ENCODE results near the gene NLRP1. TPM values are rescaled to one million over a fixed set of nuclear protein-coding genes. Genes with fewer than 3 reads are reported as not detected.

The NLRP1 gene
- total RNA-seq, 2 experiments from 2014 or later = 18.7 to 24.6 TPM

- Histone ChIP-seq H3K4me3 (ENCODE audit: low read depth, low read length, poor library complexity, severe bottlenecking) (no peak overlapping the region), H4K20me1 (ENCODE audit: insufficient read depth, low read length) (no peaks in the 10 kb centered on the region), H3K9me2 (ENCODE audit: insufficient read depth, low read length) (no peaks in the 10 kb centered on the region), H3K9me3 (ENCODE audit: low read length) (no peaks in the 10 kb centered on the region), H2AFZ (ENCODE audit: low read length) (no peak overlapping the region), H3K4me1 (ENCODE audit: insufficient read depth, low read length, poor library complexity, severe bottlenecking) (no peaks in the 10 kb centered on the region), H3K27ac (ENCODE audit: low read depth, low read length, poor library complexity, severe bottlenecking) (no peak overlapping the region), H3K79me2 (ENCODE audit: insufficient read depth, low read depth, low read length) (no peaks in the 10 kb centered on the region), H3K4me2 (ENCODE audit: low read length) (no peak overlapping the region), H3K36me3 (ENCODE audit: insufficient read depth, low read length) (no peaks in the 10 kb centered on the region)
- TF ChIP-seq EZH2phosphoT487 (IDR thresholded peaks at IDR 0.05; ENCODE audit: borderline replicate concordance, low read depth, low read length) (no peak), CTCF (conservative IDR thresholded peaks at IDR 0.05; ENCODE audit: low read length) (no peak)
- no peak for DNase-seq (ENCODE audit: low spot score)
- ChIA-PET CTCF (ENCODE audit: unreplicated experiment) (no interaction called here), POLR2A (no interaction called here)
- no TSS peak for BruUV-seq (replicated peaks)
- intact Hi-C loops (cut with micrococcal nuclease; ENCODE audit: unreplicated experiment) = no loop called here
Observed at GRCh38 chr17:5533486-5534315, 50.6 kb downstream of the NLRP1 start.

DNA sequence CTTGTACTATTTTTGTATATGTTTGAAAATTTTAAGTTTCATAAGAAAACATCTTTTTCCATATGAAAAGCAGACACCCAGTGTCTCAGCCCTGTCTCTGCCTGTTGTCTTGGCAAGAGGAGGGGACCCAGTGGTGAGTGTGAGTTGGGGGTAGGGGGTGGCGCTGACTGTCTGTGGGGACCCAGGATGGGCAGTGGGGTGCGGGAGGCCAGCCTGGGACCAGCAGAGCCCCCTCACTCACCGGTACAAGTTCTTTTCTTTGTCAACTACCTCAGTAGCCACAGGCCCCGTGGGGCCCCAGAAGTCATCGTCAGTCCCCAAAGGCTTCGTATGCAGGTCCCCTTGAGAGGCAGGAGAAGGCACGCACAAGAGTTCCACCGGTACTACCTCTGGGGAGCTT, 51.7 kb downstream of the NLRP1 start:
- Histone ChIP-seq H3K79me2 (ENCODE audit: insufficient read depth, low read depth, low read length) (no peaks in the 10 kb centered on the region), H3K36me3 (ENCODE audit: insufficient read depth, low read length) (no peaks in the 10 kb centered on the region), H3K4me3 (ENCODE audit: low read depth, low read length, poor library complexity, severe bottlenecking) (no peak overlapping the region), H3K4me2 (ENCODE audit: low read length) (no peak overlapping the region), H2AFZ (ENCODE audit: low read length) (no peak overlapping the region), H3K27ac (ENCODE audit: low read depth, low read length, poor library complexity, severe bottlenecking) (no peak overlapping the region), H3K9me2 (ENCODE audit: insufficient read depth, low read length) (no peaks in the 10 kb centered on the region), H3K4me1 (ENCODE audit: insufficient read depth, low read length, poor library complexity, severe bottlenecking) (no peaks in the 10 kb centered on the region), H3K9me3 (ENCODE audit: low read length) (no peaks in the 10 kb centered on the region), H4K20me1 (ENCODE audit: insufficient read depth, low read length) (no peaks in the 10 kb centered on the region)
- ChIA-PET POLR2A (interaction anchor here (0.7 kb wide), 1 partner anchor 1492 kb away, joined by 3 read pairs; no protein-coding TSS in a partner anchor), CTCF (ENCODE audit: unreplicated experiment) (no interaction called here)
- intact Hi-C loops (cut with micrococcal nuclease; ENCODE audit: unreplicated experiment) = no loop called here
- TF ChIP-seq EZH2phosphoT487 (IDR thresholded peaks at IDR 0.05; ENCODE audit: borderline replicate concordance, low read depth, low read length) (no peak), CTCF (conservative IDR thresholded peaks at IDR 0.05; ENCODE audit: low read length) (no peak)
- no peak for DNase-seq (ENCODE audit: low spot score)
- no TSS peak for BruUV-seq (replicated peaks)

GRCh38 chr17:5531085-5531418, 53.3 kb downstream of the NLRP1 start:
- no peaks in the 10 kb centered on the region for H3K9me2 ChIP-seq (ENCODE audit: insufficient read depth, low read length)
- no TSS peak for BruUV-seq (replicated peaks)
- H2AFZ ChIP-seq (ENCODE audit: low read length) = no peak overlapping the region
- H3K27ac ChIP-seq (ENCODE audit: low read depth, low read length, poor library complexity, severe bottlenecking) = no peak overlapping the region
- no peak for TF ChIP-seq EZH2phosphoT487 (IDR thresholded peaks at IDR 0.05; ENCODE audit: borderline replicate concordance, low read depth, low read length)
- no peak for TF ChIP-seq CTCF (conservative IDR thresholded peaks at IDR 0.05; ENCODE audit: low read length)
- CTCF ChIA-PET (ENCODE audit: unreplicated experiment) = no interaction called here
- no peak overlapping the region for H3K4me2 ChIP-seq (ENCODE audit: low read length)
- no peaks in the 10 kb centered on the region for H3K9me3 ChIP-seq (ENCODE audit: low read length)
- H3K79me2 ChIP-seq (ENCODE audit: insufficient read depth, low read depth, low read length) = no peaks in the 10 kb centered on the region
- no peak for DNase-seq (ENCODE audit: low spot score)
- no peak overlapping the region for H3K4me3 ChIP-seq (ENCODE audit: low read depth, low read length, poor library complexity, severe bottlenecking)
- H4K20me1 ChIP-seq (ENCODE audit: insufficient read depth, low read length) = no peaks in the 10 kb centered on the region
- H3K4me1 ChIP-seq (ENCODE audit: insufficient read depth, low read length, poor library complexity, severe bottlenecking) = no peaks in the 10 kb centered on the region
- H3K36me3 ChIP-seq (ENCODE audit: insufficient read depth, low read length) = no peaks in the 10 kb centered on the region
- intact Hi-C loops (cut with micrococcal nuclease; ENCODE audit: unreplicated experiment) = no loop called here
- POLR2A ChIA-PET = interaction anchor here (0.6 kb wide), 1 partner anchor 13 kb away, joined by 3 read pairs; no protein-coding TSS in a partner anchor

All from OCI-LY7 (cell line).